Measurements from ENCODE around the gene TCERG1L. TPM values are rescaled to one million over a fixed set of nuclear protein-coding genes. Genes with fewer than 3 reads are reported as not detected.

TCERG1L gene
- not detected in 2 replicates for total RNA-seq (2014; rRNA removed; shearing (Covaris generic))
- not detected in 2 replicates for polyA plus RNA-seq (2016; fragmentation: Nextera tagmentation; extraction: Ambion mirVana)

GRCh38 chr10:131311661-131312477, at the start of gene TCERG1L:
TCERG1L (minus strand) TSS chr10:131311721; CDS start chr10:131311635, 86 bp downstream.
- in situ Hi-C loops (cut with MboI), result no loop called here
- no peak for TF ChIP-seq EZH2phosphoT487 (IDR thresholded peaks at IDR 0.05; ENCODE audit: insufficient read depth, low read depth)
- no peak for TF ChIP-seq EZH2 (IDR thresholded peaks at IDR 0.05; ENCODE audit: insufficient read depth, poor library complexity, severe bottlenecking)
- Histone ChIP-seq H2AFZ (no peak within 1 kb of the TSS), H3F3A (ENCODE audit: insufficient read depth) (no peaks in the 10 kb centered on the region), H3K4me1 (ENCODE audit: insufficient read depth) (no peaks in the 10 kb centered on the region), H3K9me2 (ENCODE audit: insufficient read depth) (no peaks in the 10 kb centered on the region), H4K20me1 (ENCODE audit: insufficient read depth) (no peaks in the 10 kb centered on the region), H3K9ac (no peak within 1 kb of the TSS), H3K4me3 (no peak within 1 kb of the TSS), H3K79me2 (ENCODE audit: insufficient read depth) (no peaks in the 10 kb centered on the region), H3K4me2 (ENCODE audit: unreplicated experiment) (no peak within 1 kb of the TSS), H3K9me3 (ENCODE audit: low read depth) (no peaks in the 10 kb centered on the region), H3K27ac (no peak within 1 kb of the TSS), H3K36me3 (ENCODE audit: low read depth) (no peaks in the 10 kb centered on the region), H3K27me3 (replicated peaks; ENCODE audit: insufficient read depth) (peaks cover 14% of the 10 kb centered on the region)
- DNase-seq, result no peak
- WGBS, 2 experiments (ENCODE audit: low coverage in 1 of 2, low lambda C conversion rate in 2 of 2, missing lambda C conversion rate in 2 of 2), result 6 to 9% methylated on average over 37 to 57 of the region's 104 CpGs

- no peak overlapping the region for H3K4me2 ChIP-seq (ENCODE audit: unreplicated experiment)
These were observed 47.4 kb upstream of the TCERG1L start for GRCh38 chr10:131358741-131359442.

DNA sequence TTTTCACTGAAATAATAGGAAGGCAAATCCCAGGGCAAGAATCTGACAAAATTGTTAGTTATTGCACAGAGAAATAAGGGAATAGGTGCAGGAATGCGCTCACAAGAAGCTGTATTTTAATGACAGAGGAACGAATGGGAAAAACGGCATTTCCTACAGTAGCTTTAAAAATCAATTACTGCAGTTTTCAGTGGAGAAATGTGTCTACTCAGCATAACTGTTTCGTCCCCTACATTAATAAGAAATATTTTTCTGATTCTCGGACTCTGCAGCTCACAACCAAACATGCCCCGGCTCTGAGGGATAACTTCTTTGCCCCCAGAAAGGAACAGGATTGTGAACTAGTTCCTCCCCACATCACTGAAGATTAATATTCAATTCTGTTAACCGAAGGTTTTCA, 44.9 kb upstream of the TCERG1L start:
- no peaks in the 10 kb centered on the region for H3K9me3 ChIP-seq (ENCODE audit: low read depth)

More at GRCh38 chr10:131358741-131359442, 47.4 kb upstream of the TCERG1L start:
- 10% methylated on average over 13 of the region's 13 CpGs for WGBS, 2 experiments (ENCODE audit: low coverage in 1 of 2, low lambda C conversion rate in 2 of 2, missing lambda C conversion rate in 2 of 2)
- no peak overlapping the region for H3K9ac ChIP-seq
- DNase-seq, result no peak
- H3K4me3 ChIP-seq, result no peak overlapping the region
- H3F3A ChIP-seq (ENCODE audit: insufficient read depth), result no peaks in the 10 kb centered on the region
- no peak overlapping the region for H3K27ac ChIP-seq
- H3K79me2 ChIP-seq (ENCODE audit: insufficient read depth), result no peaks in the 10 kb centered on the region
- H3K36me3 ChIP-seq (ENCODE audit: low read depth), result no peaks in the 10 kb centered on the region
- H3K9me3 ChIP-seq (ENCODE audit: low read depth), result no peaks in the 10 kb centered on the region
- H2AFZ ChIP-seq, result no peak overlapping the region
- no peaks in the 10 kb centered on the region for H3K9me2 ChIP-seq (ENCODE audit: insufficient read depth)
- H3K27me3 ChIP-seq (replicated peaks; ENCODE audit: insufficient read depth), result no peaks in the 10 kb centered on the region
- no peaks in the 10 kb centered on the region for H3K4me1 ChIP-seq (ENCODE audit: insufficient read depth)
- in situ Hi-C loops (cut with MboI), result no loop called here
- H4K20me1 ChIP-seq (ENCODE audit: insufficient read depth), result no peaks in the 10 kb centered on the region
- TF ChIP-seq EZH2phosphoT487 (IDR thresholded peaks at IDR 0.05; ENCODE audit: insufficient read depth, low read depth) (no peak), EZH2 (IDR thresholded peaks at IDR 0.05; ENCODE audit: insufficient read depth, poor library complexity, severe bottlenecking) (no peak)

DNA sequence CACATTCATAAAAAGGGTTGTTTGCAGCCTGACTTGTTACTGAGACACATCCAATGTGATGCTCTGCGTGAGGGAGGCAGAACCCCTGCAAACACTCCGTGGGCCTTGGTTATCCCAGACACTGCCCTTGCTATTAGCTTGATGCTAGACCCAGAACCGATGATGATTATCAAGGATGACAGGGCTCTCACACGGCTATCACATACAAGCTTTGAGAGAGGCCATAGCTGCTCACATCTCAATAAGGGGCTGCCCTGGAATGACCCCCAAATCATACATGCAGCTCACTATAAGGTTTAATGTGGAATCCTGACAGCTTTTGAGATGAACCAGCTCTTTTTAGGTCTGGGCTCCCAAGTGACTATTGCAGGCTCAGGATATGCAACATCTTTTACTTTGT, 44.4 kb upstream of the TCERG1L start:
- H3K27me3 ChIP-seq (replicated peaks; ENCODE audit: insufficient read depth), result no peaks in the 10 kb centered on the region
- H3K36me3 ChIP-seq (ENCODE audit: low read depth), result no peaks in the 10 kb centered on the region
- no peak overlapping the region for H3K4me2 ChIP-seq (ENCODE audit: unreplicated experiment)
- H3K9me2 ChIP-seq (ENCODE audit: insufficient read depth), result no peaks in the 10 kb centered on the region
- no peaks in the 10 kb centered on the region for H3K79me2 ChIP-seq (ENCODE audit: insufficient read depth)
- H3K27ac ChIP-seq, result no peak overlapping the region
- no peaks in the 10 kb centered on the region for H3F3A ChIP-seq (ENCODE audit: insufficient read depth)
- WGBS, 2 experiments (ENCODE audit: low coverage in 1 of 2, low lambda C conversion rate in 2 of 2, missing lambda C conversion rate in 2 of 2), result 5 to 11% methylated on average over 4 of the region's 4 CpGs
- H3K4me1 ChIP-seq (ENCODE audit: insufficient read depth), result no peaks in the 10 kb centered on the region
- no peaks in the 10 kb centered on the region for H4K20me1 ChIP-seq (ENCODE audit: insufficient read depth)
- no peak overlapping the region for H2AFZ ChIP-seq
- no peak for DNase-seq
- no peak for TF ChIP-seq EZH2 (IDR thresholded peaks at IDR 0.05; ENCODE audit: insufficient read depth, poor library complexity, severe bottlenecking)
- TF ChIP-seq EZH2phosphoT487 (IDR thresholded peaks at IDR 0.05; ENCODE audit: insufficient read depth, low read depth), result no peak
- H3K4me3 ChIP-seq, result no peak overlapping the region
- H3K9me3 ChIP-seq (ENCODE audit: low read depth), result no peaks in the 10 kb centered on the region
- in situ Hi-C loops (cut with MboI), result no loop called here
- no peak overlapping the region for H3K9ac ChIP-seq

More for the DNA sequence above, 44.9 kb upstream of the TCERG1L start:
- Histone ChIP-seq H3F3A (ENCODE audit: insufficient read depth) (no peaks in the 10 kb centered on the region), H3K4me2 (ENCODE audit: unreplicated experiment) (no peak overlapping the region), H3K9ac (no peak overlapping the region), H3K4me3 (no peak overlapping the region), H2AFZ (no peak overlapping the region), H3K79me2 (ENCODE audit: insufficient read depth) (no peaks in the 10 kb centered on the region), H3K27ac (no peak overlapping the region), H3K27me3 (replicated peaks; ENCODE audit: insufficient read depth) (no peaks in the 10 kb centered on the region), H4K20me1 (ENCODE audit: insufficient read depth) (no peaks in the 10 kb centered on the region), H3K4me1 (ENCODE audit: insufficient read depth) (no peaks in the 10 kb centered on the region), H3K9me2 (ENCODE audit: insufficient read depth) (no peaks in the 10 kb centered on the region), H3K36me3 (ENCODE audit: low read depth) (no peaks in the 10 kb centered on the region)
- TF ChIP-seq EZH2 (IDR thresholded peaks at IDR 0.05; ENCODE audit: insufficient read depth, poor library complexity, severe bottlenecking), result no peak
- no peak for TF ChIP-seq EZH2phosphoT487 (IDR thresholded peaks at IDR 0.05; ENCODE audit: insufficient read depth, low read depth)
- 32 to 33% methylated on average over 7 of the region's 7 CpGs for WGBS, 2 experiments (ENCODE audit: low coverage in 1 of 2, low lambda C conversion rate in 2 of 2, missing lambda C conversion rate in 2 of 2)
- in situ Hi-C loops (cut with MboI), result no loop called here
- no peak for DNase-seq
